Activated effector memory CD4-positive, alpha-beta T cell treated with Interleukin-2 at 50 U/mL for 16 hours (primary cell): ENCODE measurements around the gene LBH.
A peak's percentile ranks its signal among the peaks of the same experiment; 100 is the strongest.

Experiments used
- DNase-seq: peaks from one replicate; pipeline ENCODE4 v3.0.0-alpha.2; 2020

Gene LBH

DNA sequence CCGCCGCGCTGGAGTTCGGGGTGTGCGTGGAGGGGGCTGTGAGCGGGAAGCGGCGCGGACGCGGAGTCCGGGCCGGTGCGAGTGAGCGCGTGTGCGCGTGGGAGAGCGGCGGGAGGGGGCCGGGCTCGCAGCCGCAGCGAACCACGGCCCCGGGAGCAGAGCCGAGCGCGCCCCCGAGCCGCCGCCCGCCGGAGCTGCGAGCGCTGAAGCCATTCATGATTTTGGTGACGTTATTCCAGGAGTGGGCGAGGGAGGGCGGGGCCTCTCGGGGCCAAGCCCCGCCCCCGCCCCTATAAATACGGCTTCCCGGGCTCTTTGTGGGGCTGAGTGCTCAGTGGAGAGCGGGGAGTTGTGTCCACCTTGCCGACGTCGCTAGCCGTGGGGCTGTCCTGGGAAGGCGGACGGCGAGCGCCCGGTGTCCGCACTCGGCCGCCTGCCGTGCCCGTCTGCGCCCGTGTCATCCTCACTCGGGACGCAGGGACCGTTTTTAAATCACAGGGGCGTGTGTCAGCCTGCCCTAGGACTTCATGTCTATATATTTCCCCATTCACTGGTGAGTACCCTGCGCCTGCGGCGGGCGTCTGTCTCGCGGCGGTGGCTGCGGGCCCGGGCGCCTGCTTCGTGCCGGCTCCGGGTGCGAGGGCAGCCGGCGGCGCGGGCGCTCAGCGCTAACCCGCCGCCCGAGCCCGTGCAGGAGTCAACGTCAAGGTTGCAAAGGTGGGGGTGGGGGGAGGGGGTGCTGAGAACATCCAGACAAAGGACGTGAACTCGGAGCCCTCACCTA lies at the start of gene LBH:
Gene LBH (plus strand): TSS at position 323 of the 784 bp plus-strand sequence. CDS start 205 bp downstream, at position 528.
- DNase-seq: peak; percentile 86

- no peak for DNase-seq
Observed at GRCh38 chr2:30184035-30184434, 47.3 kb upstream of the LBH start.

GRCh38 chr2:30185178-30185577 lies 46.2 kb upstream of the LBH start:
- DNase-seq: no peak

DNA sequence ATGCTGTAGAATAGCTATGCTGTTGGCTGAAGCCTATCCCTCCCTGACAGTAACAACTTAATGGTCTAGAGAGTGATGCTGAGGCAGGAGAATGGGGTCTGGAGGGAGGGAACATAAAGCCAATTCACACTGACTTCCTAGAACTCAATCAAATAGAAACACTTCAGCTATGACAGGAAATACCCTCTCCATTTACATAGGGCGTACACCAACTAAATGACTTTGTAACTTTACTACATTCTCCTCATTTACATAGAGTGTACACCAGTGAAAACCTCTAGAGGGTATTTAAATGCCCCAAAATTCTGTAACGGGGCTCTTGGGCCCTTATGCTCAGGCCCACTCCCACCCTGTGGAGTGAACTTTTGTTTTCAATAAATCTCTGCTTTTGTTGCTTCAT lies 43.0 kb upstream of the LBH start:
- no peak for DNase-seq

DNA sequence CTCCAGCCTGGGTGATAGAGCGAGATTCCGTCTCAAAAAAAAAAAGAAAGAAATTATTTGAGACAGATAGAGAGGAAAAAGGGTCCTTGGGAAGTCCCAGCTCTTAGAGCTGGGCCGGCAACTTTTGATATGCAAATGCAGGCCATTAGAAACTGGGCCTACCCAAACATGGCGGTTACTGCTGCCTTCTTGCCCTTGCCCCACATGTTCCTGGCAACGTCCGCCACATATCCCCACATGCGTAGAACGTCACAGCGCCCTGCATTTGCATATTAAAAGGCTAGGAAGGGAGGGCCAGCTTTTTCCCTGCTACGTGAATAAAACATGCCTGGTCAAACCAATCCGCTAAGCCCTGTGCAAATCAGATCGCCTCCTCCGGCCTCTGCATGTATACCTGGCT lies 40.7 kb upstream of the LBH start:
- DNase-seq: no peak

- no peak for DNase-seq
Observed at GRCh38 chr2:30191107-30191506, 40.2 kb upstream of the LBH start.

- no peak for DNase-seq
Observed at GRCh38 chr2:30191819-30192271, 39.5 kb upstream of the LBH start.

DNA sequence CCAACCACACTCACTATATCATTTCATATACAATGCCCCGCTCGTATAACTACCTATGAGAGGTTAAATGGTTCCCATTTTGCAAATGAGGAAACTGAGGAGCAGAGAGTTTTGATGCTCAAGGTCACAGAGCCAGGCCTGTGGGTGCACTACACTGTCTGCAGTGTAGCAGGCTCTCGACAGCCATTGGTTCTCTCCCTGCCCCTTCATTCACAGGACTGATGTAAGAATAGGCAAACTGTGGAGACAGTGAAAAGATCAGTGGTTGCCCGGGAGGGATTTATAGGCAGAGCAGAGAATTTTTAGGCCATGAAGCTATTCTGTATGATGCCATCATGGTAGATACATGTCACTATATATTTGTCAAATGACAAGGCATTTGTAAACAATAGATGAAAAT lies 39.0 kb upstream of the LBH start:
- no peak for DNase-seq

GRCh38 chr2:30193104-30193681 lies 38.1 kb upstream of the LBH start:
- no peak for DNase-seq

DNA sequence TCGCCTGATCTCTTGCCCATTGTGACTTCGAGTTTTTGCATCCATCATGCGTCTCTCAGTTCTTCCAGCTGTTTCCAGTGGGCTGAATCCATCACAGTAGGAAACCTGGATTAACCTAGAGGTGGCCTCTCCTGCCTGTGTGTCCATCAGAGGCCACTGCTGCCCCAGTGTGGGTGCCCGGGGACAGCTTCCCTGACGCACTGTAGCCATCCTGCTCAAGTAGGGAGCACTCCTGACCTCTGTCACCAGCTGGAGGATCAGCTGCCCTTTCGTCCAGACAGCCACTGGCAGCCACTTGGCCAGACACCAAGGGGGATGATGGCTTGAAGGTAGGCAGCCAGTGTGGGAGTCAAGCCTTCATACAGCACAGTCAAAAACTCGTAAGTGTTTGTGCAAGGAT lies 36.9 kb upstream of the LBH start:
- no peak for DNase-seq

DNA sequence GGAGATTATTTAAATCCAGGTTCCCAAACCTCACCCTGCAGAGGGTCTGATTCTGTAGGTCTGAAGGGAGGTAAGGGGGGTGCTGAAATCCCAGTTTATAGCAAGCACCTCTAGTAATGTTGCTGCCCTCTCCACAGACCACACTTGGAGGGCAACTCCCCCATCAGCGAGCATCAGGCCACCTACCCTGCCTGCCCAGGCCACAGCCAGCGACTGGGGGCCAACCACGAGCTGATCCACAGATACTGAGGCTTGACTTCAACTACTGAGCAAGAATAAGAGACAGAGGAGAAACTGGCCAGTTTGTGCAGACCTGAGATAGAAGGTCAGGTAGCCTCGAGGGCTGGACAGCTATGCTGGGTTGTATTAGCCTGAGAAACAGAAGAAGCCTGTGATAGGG lies 36.3 kb upstream of the LBH start:
- no peak for DNase-seq

- DNase-seq: no peak
Observed at GRCh38 chr2:30197570-30198192, 33.7 kb upstream of the LBH start.

- DNase-seq: no peak
Observed at GRCh38 chr2:30201990-30202389, 29.3 kb upstream of the LBH start.

DNA sequence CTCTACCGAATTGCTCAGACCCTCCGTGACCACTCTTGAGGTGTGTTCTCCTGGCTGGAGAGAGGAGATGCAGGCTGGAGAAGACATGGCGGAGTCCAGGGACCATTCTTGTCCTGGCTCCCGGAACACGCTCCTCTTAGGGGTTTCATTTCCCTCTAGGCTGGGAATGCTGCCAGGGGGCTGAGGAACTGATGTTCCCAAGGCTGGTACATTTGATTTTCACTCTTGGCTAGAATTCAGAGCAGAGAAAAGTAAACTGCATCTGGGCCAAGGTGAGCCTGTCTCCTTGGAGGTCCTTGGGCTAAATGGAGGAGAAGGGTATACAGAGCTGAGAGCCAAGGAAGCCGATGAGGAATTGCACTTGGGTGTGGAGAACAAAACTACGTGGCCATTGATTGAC lies 28.2 kb upstream of the LBH start:
- no peak for DNase-seq

DNA sequence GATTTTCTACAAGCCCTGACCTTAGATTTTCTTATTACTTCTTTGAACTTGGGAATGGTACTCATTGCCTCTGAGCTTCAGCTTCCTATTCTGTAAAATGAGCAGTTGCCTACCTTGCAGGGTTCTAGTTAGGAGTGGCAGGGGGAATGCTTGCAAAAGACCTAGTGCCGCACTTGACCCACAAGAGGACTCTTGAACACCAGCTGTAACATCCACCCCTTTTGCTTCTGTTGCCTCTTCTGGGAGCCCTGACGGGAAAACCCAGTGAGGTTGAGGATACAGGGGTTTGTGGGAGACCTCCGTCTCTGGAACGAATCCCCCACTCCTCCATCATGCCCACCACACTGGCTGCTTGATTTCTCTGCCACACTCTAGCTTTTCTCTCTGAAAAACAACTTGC lies 27.1 kb upstream of the LBH start:
- DNase-seq: no peak

DNA sequence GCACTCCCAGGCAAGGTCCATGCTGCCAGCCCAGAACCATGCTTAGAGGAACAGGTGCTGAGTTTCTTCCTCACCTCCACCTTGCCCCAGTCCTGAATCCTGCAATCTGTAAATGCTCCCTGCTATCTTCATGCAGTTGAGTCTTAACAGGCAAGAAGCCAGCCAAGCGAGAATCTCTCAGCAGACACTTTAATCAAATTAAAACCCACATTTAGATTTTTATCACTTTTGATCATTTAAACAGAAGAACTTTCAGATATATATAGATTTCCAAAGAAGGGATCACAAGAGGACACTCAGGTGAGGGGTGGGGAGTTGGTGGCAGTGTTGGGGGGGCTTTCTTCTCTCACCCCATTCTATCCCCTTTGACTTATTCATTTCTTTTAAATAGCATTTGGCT lies 25.9 kb upstream of the LBH start:
- no peak for DNase-seq

GRCh38 chr2:30206461-30207430 lies 24.6 kb upstream of the LBH start:
- no peak for DNase-seq

DNA sequence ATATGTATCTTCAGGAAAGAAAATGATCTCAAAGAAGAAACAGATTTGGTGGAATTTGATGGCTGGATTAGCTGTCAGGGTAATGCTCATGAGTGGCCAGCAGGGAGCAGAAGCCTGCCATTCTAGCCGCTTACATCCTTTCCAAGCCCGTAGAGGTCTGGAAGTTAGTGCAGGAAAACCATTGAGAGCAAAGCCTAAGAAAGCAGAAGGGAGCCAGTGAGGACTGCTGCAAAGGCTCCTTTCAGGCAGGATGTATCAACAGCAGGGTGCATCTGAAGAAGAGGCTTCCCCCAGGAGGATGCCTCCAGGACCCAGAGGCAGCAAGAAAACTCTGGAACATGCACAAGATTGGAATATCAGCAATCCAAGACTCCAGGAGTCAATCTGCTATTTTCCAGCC lies 22.9 kb upstream of the LBH start:
- DNase-seq: no peak

DNA sequence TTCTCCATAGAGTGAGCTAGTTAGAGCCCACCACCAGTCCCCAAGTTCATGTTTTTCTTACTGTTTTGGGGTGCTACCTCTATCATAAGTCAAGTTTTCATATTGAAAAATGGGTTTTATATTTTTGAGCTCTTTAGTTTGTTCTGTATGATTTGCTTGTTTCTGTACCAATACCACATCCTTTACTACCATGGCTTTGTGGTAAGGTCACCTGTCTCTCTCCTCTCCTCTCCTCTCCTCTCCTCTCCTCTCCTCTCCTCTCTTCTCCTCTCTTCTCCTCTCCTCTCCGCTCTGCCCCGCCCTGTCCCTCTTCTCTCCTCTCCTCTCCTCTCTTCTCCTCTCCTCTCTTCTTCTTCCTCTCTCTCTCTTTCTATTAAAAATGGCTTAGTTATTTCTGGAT lies 22.1 kb upstream of the LBH start:
- no peak for DNase-seq

GRCh38 chr2:30213326-30213725 lies 18.0 kb upstream of the LBH start:
- DNase-seq: no peak

DNA sequence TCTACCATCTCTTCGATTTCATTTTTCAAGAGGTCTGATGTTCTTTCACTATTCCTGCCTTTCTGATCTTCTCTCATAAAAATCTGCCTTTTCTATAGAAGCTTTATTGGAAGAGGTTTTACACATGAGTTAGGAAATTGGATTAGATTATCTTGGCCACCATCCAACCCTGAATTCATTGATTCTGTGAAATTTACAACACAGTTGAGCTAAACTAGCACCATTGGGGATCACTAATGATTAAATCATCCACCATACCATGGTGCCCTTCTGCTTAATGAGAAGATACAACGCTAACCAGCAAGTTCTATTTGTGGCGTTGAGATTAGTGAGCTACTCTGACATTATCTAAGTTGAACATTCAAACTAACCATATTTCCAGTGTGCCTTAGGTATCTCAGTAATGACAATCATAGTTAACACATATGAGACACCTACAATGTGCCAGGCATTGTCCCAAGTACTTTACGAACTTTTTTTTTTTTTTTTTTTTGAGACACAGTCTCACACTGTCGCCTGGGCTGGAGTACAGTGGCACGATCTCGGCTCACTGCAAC lies 17.3 kb upstream of the LBH start:
- no peak for DNase-seq

- no peak for DNase-seq
Observed at GRCh38 chr2:30216157-30216556, 15.2 kb upstream of the LBH start.
